Activated CD4-positive, alpha-beta T cell treated with anti-CD3 and anti-CD28 coated beads for 36 hours (primary cell): Measurements from ENCODE around the gene BPIFB6. TPM values are rescaled to one million over a fixed set of nuclear protein-coding genes. Genes with fewer than 3 reads are reported as not detected.

Experiments
- ATAC-seq: fragments of 200-7000 bp; cut with Tn5 transposase; one replicate; pipeline ENCODE4 v1.10.0; 2021; ENCODE audit warnings: mild to moderate bottlenecking, moderate library complexity
- CTCF ChIA-PET: fragments of 350-600 bp; sonication (Branson Sonifier 250); formaldehyde crosslinking; loops from one replicate; lab custom pipeline; 2021; ENCODE audit warnings: antibody characterized with exemption; lab: Charles Lee
- POLR2A ChIA-PET: fragments of 350-600 bp; sonication (Branson Sonifier 250); formaldehyde crosslinking; loops from one replicate; lab custom pipeline; 2021; ENCODE audit warnings: antibody characterized with exemption, inconsistent platforms; lab: Charles Lee
- DNase-seq: peaks from one replicate; pipeline ENCODE4 v3.0.0-alpha.2; 2020
- H3K27ac Mint-ChIP-seq: one replicate; pipeline ENCODE4 v1.8.0; 2021; ENCODE audit warnings: mixed read lengths
- H3K27me3 Mint-ChIP-seq: one replicate; pipeline ENCODE4 v1.8.0; 2021; ENCODE audit warnings: mixed read lengths
- H3K36me3 Mint-ChIP-seq: one replicate; pipeline ENCODE4 v1.8.0; 2021; ENCODE audit warnings: low read depth, mixed read lengths
- H3K4me1 Mint-ChIP-seq: one replicate; pipeline ENCODE4 v1.8.0; 2021; ENCODE audit warnings: mixed read lengths
- H3K4me3 Mint-ChIP-seq: one replicate; pipeline ENCODE4 v1.8.0; 2021; ENCODE audit warnings: mild to moderate bottlenecking, moderate library complexity, mixed read lengths
- H3K9me3 Mint-ChIP-seq: one replicate; pipeline ENCODE4 v1.8.0; 2021; ENCODE audit warnings: low read depth, mixed read lengths
- intact Hi-C, 2 experiments: fragments of 100-400 bp; cut with DNase I in 1 of 2; cut with micrococcal nuclease in 1 of 2; formaldehyde crosslinking; loops; one replicate each; pipeline versions ENCODE4 v1.14.2 to v1.15.1; 2022 to 2024; cut with DNase I, micrococcal nuclease
- total RNA-seq, 2 experiments: library from RNA; stranded (reverse); gene quantifications; one replicate each; pipeline ENCODE4 v1.2.3, GENCODE V29; 2021

Gene BPIFB6
- total RNA-seq, 2 experiments from 2014 or later = not detected

GRCh38 chr20:33083544-33084340 is 52.3 kb downstream of the BPIFB6 start:
- Mint-ChIP-seq H3K36me3 (no peaks in the 10 kb centered on the region), H3K27me3 (no peaks in the 10 kb centered on the region), H3K27ac (no peak overlapping the region), H3K4me1 (no peaks in the 10 kb centered on the region), H3K9me3 (no peaks in the 10 kb centered on the region), H3K4me3 (no peak overlapping the region)
- intact Hi-C loops = no loop called here
- no peak for ATAC-seq
- CTCF ChIA-PET = interaction anchor here (0.7 kb wide), 1 partner anchor 12 kb away, joined by 5 read pairs; no protein-coding TSS in a partner anchor
- no peak for DNase-seq
- POLR2A ChIA-PET = no interaction called here

- intact Hi-C loops = no loop called here
- no peak for ATAC-seq
- DNase-seq = no peak
- Mint-ChIP-seq H3K27ac (no peak overlapping the region), H3K27me3 (no peaks in the 10 kb centered on the region), H3K4me1 (no peaks in the 10 kb centered on the region), H3K36me3 (no peaks in the 10 kb centered on the region), H3K4me3 (no peak overlapping the region), H3K9me3 (no peaks in the 10 kb centered on the region)
- CTCF ChIA-PET = interaction anchor here (0.9 kb wide), 1 partner anchor 9 kb away, joined by 3 read pairs; no protein-coding TSS in a partner anchor
- POLR2A ChIA-PET = no interaction called here
Observed at GRCh38 chr20:33084722-33085121, 53.3 kb downstream of the BPIFB6 start.

- DNase-seq (no peak), ATAC-seq (no peak)
- no peaks in the 10 kb centered on the region for H3K27me3 Mint-ChIP-seq
- H3K4me3 Mint-ChIP-seq = no peak overlapping the region
- H3K36me3 Mint-ChIP-seq = no peaks in the 10 kb centered on the region
- ChIA-PET POLR2A (no interaction called here), CTCF (interaction anchor here (0.5 to 1.5 kb wide), 3 partner anchors 10 to 289 kb away, joined by 3 to 4 read pairs (median 3); no protein-coding TSS in a partner anchor)
- intact Hi-C loops = no loop called here
- H3K9me3 Mint-ChIP-seq = no peaks in the 10 kb centered on the region
- no peak overlapping the region for H3K27ac Mint-ChIP-seq
- no peaks in the 10 kb centered on the region for H3K4me1 Mint-ChIP-seq
Observed at GRCh38 chr20:33086052-33086722, 54.7 kb downstream of the BPIFB6 start.

- Mint-ChIP-seq H3K4me3 (no peak overlapping the region), H3K27me3 (no peaks in the 10 kb centered on the region), H3K36me3 (no peaks in the 10 kb centered on the region), H3K4me1 (peaks cover 2% of the 10 kb centered on the region), H3K9me3 (no peaks in the 10 kb centered on the region), H3K27ac (no peak overlapping the region)
- ChIA-PET POLR2A (no interaction called here), CTCF (interaction anchor here (0.8 to 1.4 kb wide), 2 partner anchors 86 to 93 kb away, joined by 3 to 4 read pairs; no protein-coding TSS in a partner anchor)
- intact Hi-C loops = loop anchor here in 1 of 2 experiments (10.0 kb wide), 1 partner anchor 416 kb away; the partner anchor contains the start of gene C20orf203
- DNase-seq (no peak), ATAC-seq (no peak)
Observed at GRCh38 chr20:33091147-33091546, 59.7 kb downstream of the BPIFB6 start.

- peaks cover 2% of the 10 kb centered on the region for H3K4me1 Mint-ChIP-seq
- no peaks in the 10 kb centered on the region for H3K27me3 Mint-ChIP-seq
- H3K9me3 Mint-ChIP-seq = no peaks in the 10 kb centered on the region
- no peak for ATAC-seq
- H3K27ac Mint-ChIP-seq = no peak overlapping the region
- POLR2A ChIA-PET = no interaction called here
- no peak overlapping the region for H3K4me3 Mint-ChIP-seq
- no peak for DNase-seq
- CTCF ChIA-PET = no interaction called here
- H3K36me3 Mint-ChIP-seq = no peaks in the 10 kb centered on the region
- intact Hi-C loops = loop anchor here in 1 of 2 experiments (10.0 kb wide), 1 partner anchor 417 kb away; the partner anchor contains the start of gene C20orf203
Observed at GRCh38 chr20:33091693-33092092, 60.2 kb downstream of the BPIFB6 start.

- POLR2A ChIA-PET = no interaction called here
- Mint-ChIP-seq H3K4me1 (peaks cover 2% of the 10 kb centered on the region), H3K27ac (no peak overlapping the region), H3K4me3 (no peak overlapping the region), H3K27me3 (no peaks in the 10 kb centered on the region), H3K9me3 (no peaks in the 10 kb centered on the region), H3K36me3 (no peaks in the 10 kb centered on the region)
- DNase-seq (no peak), ATAC-seq (no peak)
- intact Hi-C loops = loop anchor here in 1 of 2 experiments (10.0 kb wide), 1 partner anchor 418 kb away; the partner anchor contains the start of gene C20orf203
- CTCF ChIA-PET = interaction anchor here (0.7 kb wide), 1 partner anchor 644 kb away, joined by 3 read pairs; no protein-coding TSS in a partner anchor
Observed at GRCh38 chr20:33092361-33092760, 60.9 kb downstream of the BPIFB6 start.

- ATAC-seq (no peak), DNase-seq (no peak)
- CTCF ChIA-PET = no interaction called here
- peaks cover 2% of the 10 kb centered on the region for H3K4me1 Mint-ChIP-seq
- POLR2A ChIA-PET = no interaction called here
- H3K36me3 Mint-ChIP-seq = no peaks in the 10 kb centered on the region
- no peak overlapping the region for H3K4me3 Mint-ChIP-seq
- H3K27ac Mint-ChIP-seq = no peak overlapping the region
- no peaks in the 10 kb centered on the region for H3K27me3 Mint-ChIP-seq
- intact Hi-C loops = loop anchor here in 1 of 2 experiments (10.0 kb wide), 1 partner anchor 418 kb away; the partner anchor contains the start of gene C20orf203
- no peaks in the 10 kb centered on the region for H3K9me3 Mint-ChIP-seq
Observed at GRCh38 chr20:33093074-33093473, 61.6 kb downstream of the BPIFB6 start.

GRCh38 chr20:33093582-33093981 is 62.1 kb downstream of the BPIFB6 start:
- ATAC-seq = no peak
- Mint-ChIP-seq H3K4me1 (peaks cover 2% of the 10 kb centered on the region), H3K36me3 (no peaks in the 10 kb centered on the region), H3K27ac (no peak overlapping the region), H3K9me3 (no peaks in the 10 kb centered on the region), H3K27me3 (no peaks in the 10 kb centered on the region), H3K4me3 (no peak overlapping the region)
- no peak for DNase-seq
- ChIA-PET POLR2A (no interaction called here), CTCF (interaction anchor here (0.9 kb wide), 1 partner anchor 148 kb away, joined by 3 read pairs; no protein-coding TSS in a partner anchor)
- intact Hi-C loops = loop anchor here in 1 of 2 experiments (10.0 kb wide), 1 partner anchor 419 kb away; the partner anchor contains the start of gene C20orf203

Other genes with a start within 250 kb of the BPIFB6 start
- 100 to 1,000 TPM; 112 to 125 TPM for gene MAPRE1, start 211.7 kb upstream of the BPIFB6 start, total RNA-seq
- gene EFCAB8, start 172.7 kb upstream of the BPIFB6 start, total RNA-seq = under 1 TPM; 0.37 to 0.40 TPM
- gene SUN5, start 27.2 kb upstream of the BPIFB6 start, total RNA-seq = not detected
- not detected for gene BPIFB2, start 23.9 kb upstream of the BPIFB6 start, total RNA-seq
- not detected for gene BPIFB3, start 22.3 kb downstream of the BPIFB6 start, total RNA-seq
- gene BPIFB4, start 48.0 kb downstream of the BPIFB6 start, total RNA-seq = not detected
- not detected for gene BPIFA2, start 136.5 kb downstream of the BPIFB6 start, total RNA-seq
- not detected for gene BPIFA3, start 185.7 kb downstream of the BPIFB6 start, total RNA-seq
- not detected for gene BPIFA1, start 204.3 kb downstream of the BPIFB6 start, total RNA-seq